Germinal center (tissue), 1 donor: Measurements from ENCODE around the gene KCNJ12.
"Not testable (repeated sequence)": the region's sequence is repeated elsewhere in the genome, so short reads cannot be mapped to it uniquely, and the experiment has no call there.

Experiments used
- DNase-seq: peaks from one replicate; pipeline ENCODE4 v3.0.0; 2012; ENCODE audit warnings: mixed read lengths, low spot score

The KCNJ12 gene

DNA sequence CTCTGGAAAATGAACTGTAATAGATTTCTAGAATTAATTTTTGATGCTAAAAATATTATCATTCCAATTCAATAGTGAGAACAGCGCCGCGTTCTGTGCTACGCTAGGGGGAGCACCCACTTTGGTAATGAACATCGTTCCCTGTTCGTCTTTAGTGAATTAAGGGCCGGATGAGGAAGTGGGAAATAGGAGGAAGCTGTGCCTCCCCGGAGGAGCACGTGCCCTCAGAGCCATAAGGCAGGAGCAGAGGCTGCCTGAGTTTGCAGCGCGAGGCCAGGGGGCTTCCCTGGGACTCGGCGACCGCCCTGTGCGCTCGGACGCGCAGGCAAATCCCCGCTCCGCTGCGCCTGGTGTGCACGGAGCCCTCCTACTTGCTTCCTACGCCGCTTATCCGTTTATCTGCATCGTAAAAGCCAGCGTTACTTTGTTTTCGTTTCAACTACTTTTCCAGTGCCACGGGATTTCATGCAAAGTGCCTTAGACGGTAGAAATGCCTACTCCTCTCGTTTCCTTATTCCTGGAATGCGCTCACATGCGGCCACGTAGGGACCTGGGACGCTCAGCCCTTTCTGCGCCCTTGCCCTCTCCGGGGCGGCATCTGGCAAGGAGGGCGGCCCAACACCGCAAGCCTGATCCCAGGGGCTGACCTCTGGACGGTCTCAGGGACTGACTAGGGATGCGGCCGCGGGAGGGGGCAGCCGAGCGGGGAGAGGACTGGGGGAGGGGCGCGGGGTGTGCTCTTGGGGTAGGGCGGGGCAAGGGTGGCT, 76.4 kb downstream of the KCNJ12 start:
- peak; percentile 48 for DNase-seq

DNA sequence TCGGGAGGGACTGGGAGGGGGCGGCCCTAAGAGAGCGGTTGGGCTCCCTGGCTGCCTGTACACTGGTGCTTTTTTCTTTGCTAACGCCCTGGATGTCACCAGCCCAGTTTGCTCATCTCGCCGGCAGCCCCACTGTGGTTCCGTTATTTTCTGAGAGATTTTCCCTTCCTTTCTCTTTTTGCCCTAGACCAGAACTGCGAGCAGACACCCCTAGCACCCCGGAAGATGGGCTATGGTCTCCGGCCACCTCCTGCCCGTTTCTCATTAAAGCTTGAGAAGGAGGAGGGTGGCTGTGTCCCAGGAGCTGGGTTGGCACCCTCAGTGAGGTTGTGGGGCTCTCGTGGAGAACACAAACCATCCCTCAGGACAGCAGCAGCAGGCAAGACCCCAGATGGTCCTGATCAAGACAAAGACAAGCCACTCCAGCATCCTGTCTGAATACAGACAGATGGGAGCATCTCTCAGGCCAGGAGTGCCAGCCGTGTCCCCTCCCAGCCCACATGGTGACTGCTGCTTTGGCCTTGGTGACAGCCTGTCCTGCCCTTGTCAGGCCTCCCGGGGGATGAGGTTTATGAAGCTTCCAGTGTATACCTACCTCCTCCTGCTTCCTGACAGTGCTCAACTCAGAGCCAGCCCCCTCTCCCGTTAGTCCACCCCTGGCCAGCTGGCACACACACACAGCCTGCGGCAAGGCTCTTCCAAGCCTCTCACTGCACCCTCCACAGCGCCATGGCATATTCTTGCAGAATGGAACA, 77.2 kb downstream of the KCNJ12 start:
- DNase-seq = no peak

DNA sequence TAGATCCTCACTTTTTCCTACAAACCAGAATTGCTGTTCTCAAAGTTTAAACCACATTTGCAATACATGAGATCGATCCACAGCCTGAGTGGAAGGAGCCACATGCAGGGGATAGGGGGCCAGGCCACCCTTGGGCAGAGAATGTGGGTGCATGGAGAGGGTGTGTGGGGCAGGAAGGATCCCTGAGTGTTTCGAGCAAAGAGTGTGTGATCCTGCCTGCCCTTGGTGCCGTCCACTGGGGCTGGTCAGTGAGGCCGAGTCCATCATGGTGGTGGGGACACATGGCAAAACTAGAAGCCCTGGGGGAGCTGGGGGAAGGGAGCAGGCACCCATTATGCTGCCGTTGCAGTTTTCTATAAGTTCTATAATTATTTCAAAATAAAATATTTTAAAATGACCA, 77.8 kb downstream of the KCNJ12 start:
- DNase-seq = not testable (repeated sequence)

DNA sequence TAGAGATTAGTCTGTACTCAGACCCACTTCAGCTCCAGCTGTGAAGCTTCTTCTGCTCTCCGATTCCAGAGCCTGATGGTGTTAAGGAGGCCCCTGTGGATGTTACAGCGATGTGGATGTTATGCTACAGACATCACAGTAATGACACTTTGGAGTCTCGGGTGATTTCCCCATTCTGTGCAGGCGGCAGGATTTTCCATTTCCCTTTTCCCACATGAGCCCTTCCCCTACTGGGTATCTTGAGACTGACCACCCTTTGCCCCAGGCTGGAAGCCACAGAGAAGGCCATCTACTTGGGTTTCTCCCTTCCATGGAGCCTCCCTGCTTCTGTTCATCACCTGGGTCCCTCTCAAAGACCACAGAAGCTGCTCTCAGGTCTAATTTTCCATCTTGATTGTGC, 78.3 kb downstream of the KCNJ12 start:
- no peak for DNase-seq

DNA sequence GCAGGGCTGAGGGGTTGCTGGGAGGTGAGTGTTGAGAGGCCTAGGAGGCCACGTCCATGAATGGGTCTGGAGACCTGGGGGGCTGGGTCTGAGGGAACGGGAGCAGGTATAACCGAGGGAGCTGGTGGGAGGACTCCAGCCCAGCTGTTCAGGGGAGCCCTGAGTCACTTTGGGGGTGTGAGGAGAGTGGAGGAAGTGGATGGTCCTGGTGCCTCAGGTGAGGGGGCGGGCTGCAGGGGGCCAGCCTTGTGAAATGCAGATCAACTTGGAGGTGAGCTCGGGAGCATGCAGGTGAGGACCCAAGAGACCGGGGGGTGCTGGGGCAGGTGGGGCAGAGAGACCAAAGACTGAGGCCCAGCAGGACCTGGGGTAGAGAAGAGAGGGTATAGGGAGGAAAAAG, 79.6 kb downstream of the KCNJ12 start:
- no peak for DNase-seq

DNA sequence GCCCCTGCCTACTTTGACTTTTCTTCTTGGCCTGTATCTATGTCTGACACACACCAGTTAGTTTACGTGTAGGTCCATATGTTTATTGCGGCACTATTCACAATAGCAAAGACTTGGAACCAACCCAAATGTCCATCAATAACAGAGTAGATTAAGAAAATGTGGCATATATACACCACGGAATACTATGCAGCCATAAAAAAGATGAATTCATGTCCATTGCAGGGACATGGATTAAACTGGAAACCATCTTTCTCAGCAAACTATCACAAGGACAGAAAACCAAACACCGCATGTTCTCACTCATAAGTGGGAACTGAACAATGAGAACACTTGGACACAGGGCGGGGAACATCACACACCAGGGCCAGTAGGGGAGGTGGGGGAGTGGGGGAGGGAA, 80.3 kb downstream of the KCNJ12 start:
- DNase-seq = not testable (repeated sequence)

DNA sequence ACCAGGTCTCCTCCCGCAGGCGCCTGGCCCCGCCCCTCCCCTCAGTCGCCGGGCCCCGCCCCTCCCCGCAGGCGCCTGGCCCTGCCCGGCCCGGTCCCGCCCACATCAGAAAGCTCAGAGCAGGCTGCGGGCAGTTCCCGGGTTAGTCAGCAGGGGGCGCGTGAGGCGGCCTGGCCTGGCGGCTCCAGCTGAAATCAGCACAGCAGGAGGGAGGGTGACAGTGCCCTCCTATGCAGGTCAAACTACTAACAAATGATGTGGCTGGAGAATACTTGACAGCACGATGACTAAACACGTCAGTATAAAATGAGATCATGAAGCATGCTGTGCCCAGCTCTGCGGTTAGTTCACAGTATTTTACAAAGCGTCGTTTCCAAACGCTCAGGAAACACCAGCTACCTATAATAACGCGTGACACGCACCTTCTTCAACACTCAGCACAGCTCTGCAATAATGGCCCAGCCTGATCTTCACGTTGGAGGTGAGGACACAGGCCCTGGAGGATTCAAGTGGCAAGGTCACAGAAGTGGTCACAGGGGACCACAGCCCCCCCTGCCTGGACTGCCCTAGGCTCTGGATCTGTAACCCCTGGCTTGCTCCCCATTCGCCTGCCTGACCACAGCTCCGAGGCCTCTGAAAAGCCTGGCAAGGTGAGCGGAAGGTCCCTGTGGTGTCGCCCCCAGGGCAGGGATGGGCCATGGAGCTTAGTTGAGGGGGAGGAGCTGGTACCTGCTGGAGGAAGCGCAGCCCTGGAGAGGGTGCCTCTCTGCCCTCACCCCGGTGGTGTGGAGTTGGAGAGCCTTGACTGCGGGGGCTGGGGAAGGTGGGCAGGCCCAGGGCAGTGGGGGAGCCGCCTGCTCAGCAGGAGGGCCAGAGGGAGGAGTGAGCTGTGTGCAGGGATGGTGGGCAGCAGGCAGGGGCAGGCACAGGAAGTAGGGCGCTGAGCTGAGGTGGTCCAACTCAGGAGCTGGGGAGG, 81.2 kb downstream of the KCNJ12 start:
- DNase-seq = peak; percentile 93

DNA sequence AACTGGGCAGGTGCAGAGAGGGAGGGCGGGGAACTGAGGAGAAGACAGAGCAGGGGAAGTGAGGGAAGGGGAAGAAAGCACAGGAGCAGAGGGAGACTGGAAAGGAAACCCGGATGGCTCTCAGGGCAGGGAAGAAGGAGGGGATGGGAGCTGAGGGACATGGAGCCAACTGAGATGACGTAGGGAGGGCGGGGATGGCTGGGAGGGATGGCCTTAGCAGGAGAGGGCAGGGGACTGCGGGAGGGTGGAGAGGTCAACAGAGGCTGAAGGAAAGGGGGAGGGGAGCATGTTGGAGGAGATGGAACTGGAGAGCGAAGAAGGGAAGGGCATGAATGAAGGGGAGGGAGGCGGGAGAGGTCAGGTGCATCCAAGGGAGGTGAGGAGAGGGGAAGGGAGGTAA, 81.9 kb downstream of the KCNJ12 start:
- no peak for DNase-seq

DNA sequence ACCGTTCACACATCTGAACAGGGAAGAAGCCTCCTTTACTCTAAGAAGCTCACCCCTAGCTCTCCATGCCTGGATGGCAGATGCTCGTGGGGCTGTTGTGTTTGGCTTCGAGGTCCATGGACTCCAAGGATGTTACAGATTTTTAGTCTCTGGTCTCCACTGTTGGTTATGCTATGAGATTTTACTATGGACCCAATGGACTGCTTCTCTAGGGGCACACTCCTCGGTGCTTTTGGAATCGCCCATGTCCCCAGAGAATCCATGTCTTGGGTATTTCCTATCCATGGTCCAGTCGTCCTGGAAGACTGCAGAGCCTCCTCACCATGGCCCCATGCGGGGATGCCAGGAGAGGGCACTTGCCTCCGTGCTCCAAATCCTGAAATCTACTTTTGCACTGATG, 83.4 kb downstream of the KCNJ12 start:
- no peak for DNase-seq

DNA sequence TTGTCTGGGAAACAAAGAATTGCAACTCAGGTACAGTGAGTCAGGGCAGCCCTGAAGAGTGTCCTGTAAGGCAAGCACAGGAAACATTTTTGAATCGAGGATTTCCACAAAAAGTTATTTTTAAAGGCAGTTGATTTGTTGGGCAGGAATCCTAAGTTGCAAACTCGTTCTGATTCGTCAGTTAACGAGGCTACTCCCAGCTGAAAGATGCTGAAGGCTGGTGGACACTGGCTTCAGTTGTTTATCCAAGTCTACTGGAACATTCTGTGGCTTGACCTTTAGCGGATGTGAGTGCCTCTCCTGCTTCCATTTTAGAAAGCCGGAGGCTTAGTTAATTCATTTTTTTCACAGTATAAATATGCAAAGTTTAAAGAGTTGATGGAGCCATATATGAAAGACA, 84.2 kb downstream of the KCNJ12 start:
- DNase-seq = no peak

DNA sequence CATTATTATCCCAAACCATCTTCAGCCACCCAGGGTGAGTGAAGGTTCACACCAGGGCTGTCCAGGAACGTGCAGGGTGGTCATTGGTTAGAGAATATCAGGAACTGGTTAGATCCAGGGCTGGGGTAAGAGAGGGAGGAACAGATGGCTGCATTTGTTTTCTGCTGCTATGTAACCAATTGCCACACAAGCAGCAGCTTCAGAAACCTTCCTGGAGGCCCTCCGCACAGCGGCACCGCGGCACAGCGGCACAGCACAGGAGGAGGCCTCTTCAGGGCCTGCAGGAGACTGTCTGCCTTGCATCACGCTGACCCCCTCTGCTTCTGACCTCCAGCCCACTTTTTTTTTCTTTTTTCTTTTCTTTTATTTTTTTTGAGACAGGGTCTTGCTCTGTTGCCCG, 86.1 kb downstream of the KCNJ12 start:
- no peak for DNase-seq

DNA sequence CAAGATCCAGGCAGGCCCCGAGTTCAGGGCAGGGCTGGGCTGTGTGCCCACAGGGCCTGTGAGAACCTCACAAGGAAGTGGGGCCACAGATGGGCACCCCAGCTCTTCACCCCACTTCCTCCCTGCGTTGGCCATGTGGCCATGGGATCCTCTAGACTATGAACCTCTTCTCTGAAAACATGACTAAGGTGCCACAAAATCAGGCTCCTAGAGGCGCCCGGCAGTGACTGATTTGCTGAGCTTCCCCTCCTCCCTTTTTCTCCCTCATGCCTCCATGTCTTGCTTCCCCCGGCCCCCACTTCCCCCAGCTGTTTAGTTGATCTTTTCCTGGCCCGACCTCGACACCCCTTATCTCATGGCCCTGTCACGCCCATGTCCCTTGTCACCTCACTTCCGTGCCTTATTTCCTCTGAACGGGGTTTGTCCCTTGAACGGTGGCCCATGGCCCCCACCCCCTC, 87.1 kb downstream of the KCNJ12 start:
- DNase-seq = no peak

DNA sequence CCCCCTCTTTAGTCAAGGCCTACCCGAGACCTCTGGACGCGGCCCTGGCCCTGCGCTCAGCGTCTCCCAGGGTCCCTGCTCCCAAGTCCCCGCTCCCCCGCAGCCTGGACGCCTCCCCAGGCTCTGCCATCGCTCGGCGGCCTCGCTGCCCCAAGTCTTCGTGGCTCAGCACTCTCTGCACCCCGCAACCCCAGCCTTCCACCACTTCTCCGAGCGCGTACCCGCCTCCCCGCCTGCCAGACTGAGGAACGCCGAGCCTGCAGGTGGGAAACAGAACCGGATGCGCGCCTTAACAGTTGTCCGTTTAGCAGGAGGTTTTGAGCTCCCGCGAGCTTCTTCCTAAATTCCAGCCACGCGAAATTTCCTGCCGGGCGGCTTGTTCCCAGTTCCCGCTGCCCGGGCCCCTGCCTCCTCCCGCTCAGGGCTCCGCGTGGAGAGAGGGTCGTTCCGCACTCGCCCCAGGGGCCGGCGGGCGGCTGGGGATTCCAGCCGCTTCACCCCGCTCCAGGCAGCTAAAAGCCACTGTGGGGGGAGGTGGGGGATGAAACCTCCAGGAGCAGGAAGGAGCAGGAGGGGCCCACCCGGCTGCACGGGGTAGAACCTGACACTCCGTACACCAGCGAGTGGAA, 87.7 kb downstream of the KCNJ12 start:
- no peak for DNase-seq

DNA sequence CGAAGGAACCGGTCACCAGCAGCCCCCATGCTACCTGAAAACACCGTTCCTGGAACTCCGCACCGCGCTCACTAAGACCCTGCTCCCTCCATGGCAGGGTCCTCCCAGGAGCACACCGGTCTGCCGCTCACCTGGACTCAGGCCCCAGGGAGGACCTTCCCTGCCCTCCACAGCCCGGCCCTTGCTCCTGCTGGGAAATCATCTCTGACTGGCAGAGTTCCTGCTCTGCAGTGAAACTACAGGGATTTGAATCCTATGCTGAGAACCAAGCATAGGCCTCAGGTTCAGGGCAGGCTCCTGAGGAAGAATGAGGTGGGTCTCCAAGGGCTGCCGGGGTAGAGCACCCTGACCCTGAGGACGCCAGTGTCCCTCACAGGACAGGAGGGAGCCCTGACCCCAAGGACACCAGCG, 88.5 kb downstream of the KCNJ12 start:
- DNase-seq = no peak

DNA sequence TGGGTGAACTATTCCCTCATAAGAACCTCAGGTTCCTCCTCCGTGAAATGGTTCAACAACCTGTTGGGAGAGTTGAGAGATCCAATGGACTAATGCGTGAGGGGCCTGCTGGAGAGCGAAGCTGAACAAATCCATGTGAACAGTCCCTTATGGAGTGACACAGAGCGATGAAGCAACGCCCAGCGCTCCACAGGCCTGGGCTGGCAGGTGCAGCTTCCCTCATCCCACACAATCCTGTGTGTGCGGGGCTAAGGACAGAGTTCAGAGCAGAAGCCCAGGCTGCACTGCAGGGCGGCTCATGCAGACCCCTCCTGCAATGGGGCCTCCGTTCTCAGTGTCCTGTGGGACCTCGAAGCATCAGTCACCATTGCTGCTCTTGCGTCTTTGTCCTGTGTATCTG, 90.4 kb downstream of the KCNJ12 start:
- no peak for DNase-seq

DNA sequence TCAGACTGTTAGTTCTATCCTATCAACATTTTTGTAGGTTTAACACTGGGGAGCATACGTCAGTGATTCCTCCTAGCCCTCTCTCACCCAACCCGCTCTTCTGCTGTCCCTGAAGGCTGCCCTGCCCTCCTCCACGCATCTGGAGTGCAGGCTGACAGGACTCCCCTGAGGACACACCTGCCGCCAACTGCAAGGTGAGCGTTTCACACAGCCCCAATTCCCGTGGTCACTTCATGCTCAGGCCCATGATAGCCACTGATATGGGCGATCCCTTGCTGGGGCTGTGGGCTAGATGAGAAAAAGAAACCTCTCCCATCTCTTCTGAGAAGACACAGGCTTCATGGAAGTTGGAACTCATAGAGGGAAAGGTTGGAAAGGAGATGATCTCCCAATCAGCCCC, 91.0 kb downstream of the KCNJ12 start:
- DNase-seq = no peak

DNA sequence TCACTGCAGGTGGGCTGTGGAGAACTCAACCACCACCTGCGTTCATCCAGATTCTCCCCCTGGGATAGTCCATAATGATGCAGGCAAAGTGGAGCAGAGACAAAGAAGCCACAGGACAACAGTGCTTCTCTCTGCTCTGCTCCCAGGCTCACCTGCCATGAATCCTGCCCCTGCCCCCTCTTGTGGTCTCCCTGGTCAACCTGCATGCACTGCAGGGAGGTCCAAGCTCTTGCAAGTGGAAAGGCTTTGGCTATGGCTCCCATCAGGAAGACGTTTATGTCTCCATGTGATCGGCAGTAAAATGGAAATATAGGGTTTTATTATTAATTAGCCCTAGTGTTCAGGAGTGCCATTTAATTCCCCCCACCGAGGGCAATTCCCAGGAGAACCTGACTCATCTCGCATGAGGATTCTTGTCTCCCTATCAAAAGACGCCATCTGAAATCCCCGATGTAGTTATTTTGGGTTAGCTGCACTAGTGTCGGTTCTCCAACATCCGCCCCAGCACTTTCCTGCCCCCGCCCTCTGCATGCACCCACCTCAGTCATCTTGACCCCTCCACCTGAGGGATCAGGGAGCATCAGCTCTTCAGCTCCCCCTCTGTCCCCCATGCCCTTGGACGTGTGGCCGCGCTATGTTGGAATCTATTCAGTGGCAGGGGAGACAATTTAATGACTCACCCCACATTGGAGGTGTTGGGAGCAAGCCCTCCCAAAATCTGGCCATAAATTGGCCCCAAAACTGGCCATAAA, 91.8 kb downstream of the KCNJ12 start:
- no peak for DNase-seq
